Measurements from ENCODE around the gene UST.

DNA sequence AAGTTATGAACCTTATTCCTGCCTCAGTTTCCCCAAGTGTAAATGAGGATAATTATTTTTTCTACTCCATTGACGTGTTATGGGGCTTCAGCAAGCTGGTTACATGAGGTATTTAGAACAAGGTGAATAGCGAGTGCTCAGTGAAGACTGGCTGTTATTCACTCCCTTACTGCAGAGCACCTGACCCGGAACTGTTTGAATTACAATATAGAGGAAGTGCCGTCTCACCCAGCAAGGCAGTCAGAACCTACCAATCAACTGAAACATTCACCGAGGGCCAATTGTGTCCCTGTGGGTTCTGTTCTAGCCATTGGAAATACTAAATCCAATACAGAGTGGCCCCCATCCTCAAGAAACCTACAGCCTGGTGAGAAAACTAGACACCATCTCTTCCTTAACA is 216.9 kb downstream of the UST start:
- TF ChIP-seq, protein P1, sequence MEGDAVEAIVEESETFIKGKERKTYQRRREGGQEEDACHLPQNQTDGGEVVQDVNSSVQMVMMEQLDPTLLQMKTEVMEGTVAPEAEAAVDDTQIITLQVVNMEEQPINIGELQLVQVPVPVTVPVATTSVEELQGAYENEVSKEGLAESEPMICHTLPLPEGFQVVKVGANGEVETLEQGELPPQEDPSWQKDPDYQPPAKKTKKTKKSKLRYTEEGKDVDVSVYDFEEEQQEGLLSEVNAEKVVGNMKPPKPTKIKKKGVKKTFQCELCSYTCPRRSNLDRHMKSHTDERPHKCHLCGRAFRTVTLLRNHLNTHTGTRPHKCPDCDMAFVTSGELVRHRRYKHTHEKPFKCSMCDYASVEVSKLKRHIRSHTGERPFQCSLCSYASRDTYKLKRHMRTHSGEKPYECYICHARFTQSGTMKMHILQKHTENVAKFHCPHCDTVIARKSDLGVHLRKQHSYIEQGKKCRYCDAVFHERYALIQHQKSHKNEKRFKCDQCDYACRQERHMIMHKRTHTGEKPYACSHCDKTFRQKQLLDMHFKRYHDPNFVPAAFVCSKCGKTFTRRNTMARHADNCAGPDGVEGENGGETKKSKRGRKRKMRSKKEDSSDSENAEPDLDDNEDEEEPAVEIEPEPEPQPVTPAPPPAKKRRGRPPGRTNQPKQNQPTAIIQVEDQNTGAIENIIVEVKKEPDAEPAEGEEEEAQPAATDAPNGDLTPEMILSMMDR (conservative IDR thresholded peaks at IDR 0.05 in 1 of 2, IDR thresholded peaks at IDR 0.05 in 1 of 2; ENCODE audit: extremely low read depth in 1 of 2, insufficient read depth in 1 of 2, low read depth in 1 of 2, low read length in 2 of 2): no peak
- no peak for TF ChIP-seq EZH2 (IDR thresholded peaks at IDR 0.05; ENCODE audit: borderline replicate concordance, low read length)

Data from mammary epithelial cell (primary cell).